K562 (cell line): ENCODE measurements around the gene ZNF331. TPM values are rescaled to one million over a fixed set of nuclear protein-coding genes. Genes with fewer than 3 reads are reported as not detected.

Source experiments
- AFF1 ChIP-seq, 2 experiments: fragments of 450-650 bp; IDR thresholded peaks; 2 replicates each; pipeline ENCODE4 v1.6.1; 2018; ENCODE audit warnings: mild to moderate bottlenecking in 2 of 2, low read depth in 1 of 2; ENCODE audit not compliant: partially characterized antibody in 2 of 2
- CBX3 ChIP-seq, 2 experiments: IDR thresholded peaks; 1 replicate in 1 of 2; 2 replicates in 1 of 2; pipeline ENCODE4 v1.6.1; 2012; ENCODE audit warnings: inconsistent platforms in 2 of 2, low read length in 2 of 2, borderline replicate concordance in 1 of 2, control low read depth in 1 of 2
- DEAF1 ChIP-seq: fragments of 450-650 bp; formaldehyde crosslinking; IDR thresholded peaks from 2 replicates; pipeline ENCODE4 v1.4.0; 2020; ENCODE audit warnings: mild to moderate bottlenecking, moderate library complexity
- ETV6 ChIP-seq, 3 experiments: fragments of 150-350 bp in 1 of 3; sonication (generic) in 1 of 3; formaldehyde crosslinking in 1 of 3; IDR thresholded peaks; 2 replicates each; pipeline versions ENCODE4 v1.6.1 to v1.8.0; 2014 to 2022; ENCODE audit warnings: borderline replicate concordance in 2 of 3, low read depth in 2 of 3, antibody characterized with exemption in 1 of 3, low read length in 1 of 3, mild to moderate bottlenecking in 1 of 3, missing genetic modification reagents in 1 of 3
- KLF13 ChIP-seq: fragments of 450-650 bp; IDR thresholded peaks from 2 replicates; pipeline ENCODE4 v1.6.1; 2016; ENCODE audit warnings: missing genetic modification characterization, low read depth, mild to moderate bottlenecking, missing compliant biosample characterization, moderate library complexity, borderline replicate concordance
- MECOM ChIP-seq: fragments of 250-450 bp; sonication (Bioruptor Pico); IDR thresholded peaks from 2 replicates; pipeline ENCODE4 v1.8.0; 2022; ENCODE audit warnings: inconsistent platforms
- PML ChIP-seq: IDR thresholded peaks from 2 replicates; pipeline ENCODE4 v1.6.1; 2012; ENCODE audit warnings: low read length, inconsistent platforms
- RAD21 ChIP-seq, 2 experiments: fragments of 250-450 bp in 1 of 2; fragments of 450-650 bp in 1 of 2; sonication (Bioruptor Pico) in 1 of 2; formaldehyde crosslinking in 1 of 2; IDR thresholded peaks in 1 of 2; conservative IDR thresholded peaks in 1 of 2; 2 replicates each; pipeline versions ENCODE4 v1.4.0 to v1.8.0; 2020 to 2022; ENCODE audit warnings: mild to moderate bottlenecking in 2 of 2, moderate library complexity in 1 of 2
- RUNX1 ChIP-seq: sonication (generic); IDR thresholded peaks from 2 replicates; pipeline ENCODE4 v1.6.1; 2016; ENCODE audit warnings: antibody characterized with exemption, low read depth
- SNIP1 ChIP-seq: fragments of 450-650 bp; IDR thresholded peaks from 2 replicates; pipeline ENCODE4 v1.7.1; 2017; ENCODE audit warnings: low read depth, mild to moderate bottlenecking
- SPI1 ChIP-seq: IDR thresholded peaks from 2 replicates; pipeline ENCODE4 v1.6.1; 2011; ENCODE audit warnings: low read depth, low read length, control low read depth, borderline replicate concordance
- SRSF1 ChIP-seq: fragments of 200-400 bp; formaldehyde crosslinking; IDR thresholded peaks from 2 replicates; pipeline ENCODE4 v1.6.1; 2017; ENCODE audit warnings: mild to moderate bottlenecking, low read depth, low read length, moderate library complexity
- TAF15 ChIP-seq: fragments of 200-400 bp; formaldehyde crosslinking; IDR thresholded peaks from 2 replicates; pipeline ENCODE4 v1.6.1; 2017; ENCODE audit warnings: mild to moderate bottlenecking, low read depth, low read length, moderate library complexity
- TCFL5 ChIP-seq: fragments of 250-450 bp; sonication (Bioruptor Pico); conservative IDR thresholded peaks from 2 replicates; pipeline ENCODE4 v1.6.1; 2021; ENCODE audit warnings: mild to moderate bottlenecking, moderate library complexity, matching md5 sums
- THAP7 ChIP-seq: fragments of 250-450 bp; sonication (Bioruptor Pico); IDR thresholded peaks from 2 replicates; pipeline ENCODE4 v1.5.0; 2021
- TRIM24 ChIP-seq, 2 experiments: fragments of 450-650 bp; IDR thresholded peaks; 2 replicates each; pipeline ENCODE4 v1.6.1; 2016
- ZNF518B ChIP-seq: fragments of 250-450 bp; sonication (Bioruptor Pico); IDR thresholded peaks from 2 replicates; pipeline ENCODE4 v1.5.0; 2021; ENCODE audit warnings: mild to moderate bottlenecking, moderate library complexity
- ZSCAN29 ChIP-seq: fragments of 450-650 bp; IDR thresholded peaks from 2 replicates; pipeline ENCODE4 v1.6.1; 2017
- polyA plus RNA-seq, 8 experiments: library from polyadenylated mRNA; depleted of rRNA in 4 of 8; stranded (reverse) in 5 of 8; unstranded in 3 of 8; fragments of >200 nt; fragmentation: Nextera tagmentation in 2 of 8; fragmentation: Illumina TruSeq in 1 of 8; extraction: Ambion mirVana in 2 of 8; extraction: Trizol in 1 of 8; gene quantifications; 2 replicates each; pipeline versions ENCODE4 v1.2.1 to v1.2.3, GENCODE V29; 2011 to 2014; ENCODE audit warnings: inconsistent platforms in 1 of 8, missing spikeins in 1 of 8
- total RNA-seq, 7 experiments: library from RNA; depleted of rRNA in 6 of 7; stranded (reverse); fragments of >200 nt in 6 of 7; fragmentation: Illumina TruSeq in 2 of 7; extraction: Trizol in 2 of 7; gene quantifications; 2 replicates each; pipeline versions ENCODE4 v1.2.1 to v1.2.3, GENCODE V29; 2011 to 2021; ENCODE audit warnings: low replicate concordance in 1 of 7

Gene ZNF331
- total and polyA plus RNA-seq, 9 of the 15 experiments (the other 6 are each of a cell fraction or from before 2014, with no cell fraction given), result 0.23 to 2.7 (median 0.76) TPM

GRCh38 chr19:53517114-53517741 is 20.7 kb upstream of the ZNF331 start (continued):
- TF ChIP-seq SPI1 (no peak), PML (peak; percentile 90), MECOM (CRISPR knock-in tag) (peak; percentile 93), ETV6 (IDR thresholded peaks at IDR 0.05; ENCODE audit: borderline replicate concordance in 1 of 2, low read depth in 2 of 2, low read length in 1 of 2) (no peak), ETV6 (CRISPR knock-in tag; IDR thresholded peaks at IDR 0.05; ENCODE audit: borderline replicate concordance) (no peak), RUNX1 (no peak), RAD21 (CRISPR knock-in tag; conservative IDR thresholded peaks at IDR 0.05 in 1 of 2, IDR thresholded peaks at IDR 0.05 in 1 of 2) (no peak), TRIM24 (IDR thresholded peaks at IDR 0.05) (peak; percentile 59 to 69; a peak in 3 of 4 replicates), SNIP1 (no peak), ZSCAN29 (no peak), AFF1 (IDR thresholded peaks at IDR 0.05; ENCODE audit: low read depth in 1 of 2, partially characterized antibody in 2 of 2) (no peak), DEAF1 (no peak), THAP7 (CRISPR knock-in tag) (no peak), SRSF1 (no peak), ZNF518B (CRISPR knock-in tag) (no peak), TCFL5 (CRISPR knock-in tag) (peak; percentile 86), TAF15 (no peak), CBX3 (IDR thresholded peaks at IDR 0.05; ENCODE audit: borderline replicate concordance in 1 of 2, low read length in 2 of 2) (no peak), KLF13 (0 out of 2 replicates have a peak, but pooled peaks have one; percentile 53)
